Activated naive CD4-positive, alpha-beta T cell treated with anti-CD3 and anti-CD28 coated beads, Interleukin-2, amount 50 U/mL, for 16 hours (primary cell): Measurements from ENCODE around the gene CIT.
A peak's percentile ranks its signal among the peaks of the same experiment; 100 is the strongest.
"Not testable (repeated sequence)": the region's sequence is repeated elsewhere in the genome, so short reads cannot be mapped to it uniquely, and the experiment has no call there.

ENCODE experiments used
- DNase-seq: peaks from one replicate; pipeline ENCODE4 v3.0.0-alpha.2; 2020

CIT gene, protein sequence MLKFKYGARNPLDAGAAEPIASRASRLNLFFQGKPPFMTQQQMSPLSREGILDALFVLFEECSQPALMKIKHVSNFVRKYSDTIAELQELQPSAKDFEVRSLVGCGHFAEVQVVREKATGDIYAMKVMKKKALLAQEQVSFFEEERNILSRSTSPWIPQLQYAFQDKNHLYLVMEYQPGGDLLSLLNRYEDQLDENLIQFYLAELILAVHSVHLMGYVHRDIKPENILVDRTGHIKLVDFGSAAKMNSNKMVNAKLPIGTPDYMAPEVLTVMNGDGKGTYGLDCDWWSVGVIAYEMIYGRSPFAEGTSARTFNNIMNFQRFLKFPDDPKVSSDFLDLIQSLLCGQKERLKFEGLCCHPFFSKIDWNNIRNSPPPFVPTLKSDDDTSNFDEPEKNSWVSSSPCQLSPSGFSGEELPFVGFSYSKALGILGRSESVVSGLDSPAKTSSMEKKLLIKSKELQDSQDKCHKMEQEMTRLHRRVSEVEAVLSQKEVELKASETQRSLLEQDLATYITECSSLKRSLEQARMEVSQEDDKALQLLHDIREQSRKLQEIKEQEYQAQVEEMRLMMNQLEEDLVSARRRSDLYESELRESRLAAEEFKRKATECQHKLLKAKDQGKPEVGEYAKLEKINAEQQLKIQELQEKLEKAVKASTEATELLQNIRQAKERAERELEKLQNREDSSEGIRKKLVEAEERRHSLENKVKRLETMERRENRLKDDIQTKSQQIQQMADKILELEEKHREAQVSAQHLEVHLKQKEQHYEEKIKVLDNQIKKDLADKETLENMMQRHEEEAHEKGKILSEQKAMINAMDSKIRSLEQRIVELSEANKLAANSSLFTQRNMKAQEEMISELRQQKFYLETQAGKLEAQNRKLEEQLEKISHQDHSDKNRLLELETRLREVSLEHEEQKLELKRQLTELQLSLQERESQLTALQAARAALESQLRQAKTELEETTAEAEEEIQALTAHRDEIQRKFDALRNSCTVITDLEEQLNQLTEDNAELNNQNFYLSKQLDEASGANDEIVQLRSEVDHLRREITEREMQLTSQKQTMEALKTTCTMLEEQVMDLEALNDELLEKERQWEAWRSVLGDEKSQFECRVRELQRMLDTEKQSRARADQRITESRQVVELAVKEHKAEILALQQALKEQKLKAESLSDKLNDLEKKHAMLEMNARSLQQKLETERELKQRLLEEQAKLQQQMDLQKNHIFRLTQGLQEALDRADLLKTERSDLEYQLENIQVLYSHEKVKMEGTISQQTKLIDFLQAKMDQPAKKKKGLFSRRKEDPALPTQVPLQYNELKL (N-terminal part only)

DNA sequence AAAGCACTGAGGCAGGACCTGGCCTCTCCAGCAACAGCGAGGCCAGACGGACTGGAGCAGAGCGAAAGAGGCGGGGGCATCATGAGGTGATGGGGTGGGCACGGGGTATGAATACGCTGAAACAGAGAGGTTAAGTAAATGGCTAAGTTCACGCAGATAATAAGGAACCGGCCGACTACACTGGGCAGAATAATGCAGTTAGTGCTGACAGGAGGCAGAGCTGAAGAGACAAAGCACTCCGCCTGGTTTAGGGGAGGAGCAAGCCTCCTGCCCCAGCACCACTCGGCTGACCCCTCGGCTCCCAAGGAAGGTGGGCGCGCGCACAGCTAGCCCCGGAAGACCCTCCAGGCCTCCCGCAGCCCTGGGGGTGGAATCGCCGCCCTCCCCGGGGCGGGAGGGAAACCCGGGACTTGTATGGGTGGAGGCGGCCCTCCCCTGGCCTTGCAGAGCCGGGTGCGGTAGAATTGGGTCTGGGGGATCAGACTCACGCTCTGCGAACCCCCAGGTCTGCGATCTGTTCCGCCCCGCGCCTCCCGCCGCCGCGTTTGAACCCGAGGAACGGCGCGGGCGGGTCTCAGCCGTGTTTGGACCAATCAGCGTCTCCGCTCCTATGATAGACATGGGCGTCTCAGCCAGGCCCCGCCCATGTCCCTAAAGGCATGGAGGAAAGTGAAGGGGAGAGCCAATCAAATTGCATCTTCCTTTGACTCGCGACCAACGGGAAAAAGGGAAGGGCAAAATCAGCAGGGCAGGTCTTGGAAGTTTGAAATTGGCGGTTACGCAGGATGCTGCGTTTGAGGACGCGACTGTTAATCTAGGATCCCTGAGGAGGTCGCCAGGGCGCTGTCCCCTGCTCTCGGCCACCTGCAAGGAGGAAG, at the start of gene CIT:
Gene CIT, minus strand, starts transcription at position 560 of the 878 bp plus-strand sequence. CDS start 1,152 bp downstream, outside the sequence.
- peak; percentile 87 for DNase-seq

DNA sequence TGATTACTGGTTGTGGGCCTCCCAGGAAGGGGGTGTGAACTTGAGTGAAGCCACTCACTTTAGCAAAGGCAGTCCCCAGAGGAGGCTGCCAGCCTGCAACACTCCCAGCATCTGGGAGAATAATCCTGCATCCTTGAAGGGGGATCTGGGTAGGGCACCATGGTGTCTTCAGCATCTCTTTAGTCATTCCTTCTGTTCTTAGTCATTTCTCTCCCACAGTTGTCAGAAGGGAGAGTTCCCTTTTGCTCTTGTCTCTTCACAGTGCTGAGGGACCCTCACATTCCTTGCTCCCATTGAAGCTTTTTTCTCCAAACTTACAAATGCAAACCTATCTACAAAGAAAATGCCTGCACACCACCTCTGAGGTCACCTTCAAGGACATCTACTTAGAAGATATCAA, 48.1 kb upstream of the CIT start:
- no peak for DNase-seq

- no peak for DNase-seq
These were observed 42.9 kb upstream of the CIT start for GRCh38 chr12:119920064-119920463.

DNA sequence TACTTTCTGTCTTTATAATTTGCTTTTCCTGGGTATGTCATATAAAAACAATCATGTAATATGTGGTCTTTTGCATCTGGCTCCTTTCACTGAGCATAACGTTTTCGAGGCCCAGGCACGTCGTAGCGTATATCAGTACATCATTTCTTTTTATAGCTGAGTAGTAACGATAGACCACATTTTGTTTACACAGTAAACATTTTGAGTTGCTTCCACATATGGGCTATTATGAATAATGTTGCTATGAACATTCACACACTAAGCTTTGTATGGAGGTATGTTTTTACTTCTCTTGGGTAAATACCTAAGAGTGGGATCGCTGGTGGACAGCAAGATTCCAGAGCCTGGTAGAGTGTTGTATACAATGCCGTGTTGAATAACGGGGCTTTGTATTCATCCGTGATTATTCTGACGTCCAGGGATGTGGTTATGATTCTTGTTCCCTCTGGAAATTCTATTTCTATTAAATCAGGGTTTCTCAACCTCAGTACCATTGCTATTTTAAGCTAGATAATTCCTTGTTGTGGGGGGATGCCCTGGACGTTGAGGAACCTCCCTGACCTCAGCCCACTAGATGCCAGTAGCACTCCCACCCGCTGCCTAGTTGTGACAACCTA, 38.9 kb upstream of the CIT start:
- DNase-seq, result no peak

- no peak for DNase-seq
These were observed 37.5 kb upstream of the CIT start for GRCh38 chr12:119914666-119915065.

DNA sequence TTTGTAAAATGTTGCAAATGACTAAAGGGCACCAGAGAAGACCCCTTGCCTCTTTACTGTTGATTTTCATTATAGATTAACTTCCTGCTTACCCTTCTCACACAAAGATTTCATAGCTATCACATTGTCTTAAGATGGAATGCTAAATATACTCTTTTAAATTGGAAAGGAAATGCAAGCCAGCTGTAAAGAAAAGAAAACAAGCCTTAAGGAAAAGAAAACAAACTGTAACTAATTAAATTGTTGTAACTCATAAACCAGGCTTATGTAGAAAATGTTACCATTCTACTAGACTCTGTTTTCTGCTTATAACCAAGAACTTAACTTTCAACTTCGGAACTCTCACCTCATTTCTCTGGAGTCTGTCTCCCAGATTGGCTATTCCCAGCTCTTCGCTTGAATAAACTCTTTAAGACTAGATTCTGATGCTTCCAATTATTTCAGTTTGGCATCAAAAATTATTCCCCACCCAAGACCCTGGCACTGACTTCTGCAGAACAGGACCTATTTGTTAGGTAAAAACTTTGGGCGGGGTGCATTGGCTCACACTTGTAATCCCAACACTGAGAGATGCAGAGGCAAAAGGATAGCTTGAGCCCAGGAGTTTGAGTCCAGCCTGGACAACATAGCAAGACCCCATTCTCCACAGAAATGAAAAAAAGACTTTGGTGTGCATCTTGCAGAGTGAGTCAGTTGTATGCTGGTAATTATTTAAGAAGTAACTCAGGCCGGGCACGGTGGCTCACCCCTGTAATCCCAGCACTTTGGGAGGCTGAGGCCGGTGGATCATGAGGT, 36.6 kb upstream of the CIT start:
- no peak for DNase-seq

- DNase-seq, result no peak
These were observed 34.1 kb upstream of the CIT start for GRCh38 chr12:119911182-119911581.

DNA sequence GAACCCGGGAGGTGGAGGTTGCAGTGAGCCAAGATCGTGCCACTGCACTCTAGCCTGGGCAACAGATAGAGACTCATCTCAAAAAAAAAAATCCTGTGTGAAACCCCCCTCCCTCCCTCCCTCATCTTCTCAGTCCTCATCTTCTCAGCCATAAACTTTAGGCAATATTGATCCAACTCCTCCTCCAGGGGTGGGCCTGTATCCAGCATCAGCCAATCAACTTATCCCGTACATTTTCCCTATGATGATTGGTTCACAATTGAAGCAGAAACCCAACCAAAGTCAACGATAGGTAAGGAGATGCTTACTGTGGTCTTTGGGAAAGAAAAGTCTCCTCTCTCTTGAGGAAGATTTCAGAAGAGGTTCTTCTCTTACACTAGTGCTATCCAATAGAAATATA, 33.5 kb upstream of the CIT start:
- DNase-seq, result no peak

- peak; percentile 75 for DNase-seq
These were observed 25.0 kb upstream of the CIT start for GRCh38 chr12:119902084-119902509.

DNA sequence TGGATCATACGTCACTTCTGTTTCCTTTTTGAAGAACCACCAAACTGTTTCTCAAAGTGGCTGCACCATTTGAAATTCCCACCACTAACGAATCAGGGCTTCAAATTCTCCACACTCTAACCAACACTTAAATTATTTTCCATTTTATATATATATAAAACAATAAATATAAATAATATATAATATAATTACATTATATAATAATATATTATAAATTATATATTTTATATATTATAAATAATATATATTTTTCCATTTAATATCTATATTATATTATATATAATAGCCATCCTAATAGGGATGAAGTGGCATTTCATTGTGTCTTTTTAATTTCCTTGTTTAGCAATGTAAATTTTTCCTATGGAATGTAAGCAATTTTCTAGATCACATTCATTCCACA, 24.6 kb upstream of the CIT start:
- no peak for DNase-seq

GRCh38 chr12:119894916-119895315, 17.8 kb upstream of the CIT start:
- DNase-seq, result no peak

GRCh38 chr12:119892611-119893010, 15.5 kb upstream of the CIT start:
- not testable (repeated sequence) for DNase-seq

DNA sequence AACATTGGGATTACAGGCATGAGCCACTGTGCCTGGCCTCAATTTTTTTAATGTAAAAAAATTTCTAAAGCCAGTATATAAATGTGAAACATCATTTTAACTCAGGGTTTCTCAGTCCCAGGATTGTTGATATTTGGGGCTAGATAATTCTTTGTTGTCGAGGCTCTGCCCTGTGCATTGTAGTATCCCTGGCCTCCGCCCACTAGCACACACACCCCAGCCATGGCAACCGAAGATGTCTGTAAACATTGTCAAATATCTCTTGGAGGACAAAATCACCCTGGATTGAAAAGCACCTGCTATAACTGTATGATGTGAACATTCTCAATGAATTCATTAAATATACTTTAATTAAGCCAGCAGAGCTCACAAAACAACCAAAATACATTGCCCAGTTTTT, 8.4 kb upstream of the CIT start:
- no peak for DNase-seq

DNA sequence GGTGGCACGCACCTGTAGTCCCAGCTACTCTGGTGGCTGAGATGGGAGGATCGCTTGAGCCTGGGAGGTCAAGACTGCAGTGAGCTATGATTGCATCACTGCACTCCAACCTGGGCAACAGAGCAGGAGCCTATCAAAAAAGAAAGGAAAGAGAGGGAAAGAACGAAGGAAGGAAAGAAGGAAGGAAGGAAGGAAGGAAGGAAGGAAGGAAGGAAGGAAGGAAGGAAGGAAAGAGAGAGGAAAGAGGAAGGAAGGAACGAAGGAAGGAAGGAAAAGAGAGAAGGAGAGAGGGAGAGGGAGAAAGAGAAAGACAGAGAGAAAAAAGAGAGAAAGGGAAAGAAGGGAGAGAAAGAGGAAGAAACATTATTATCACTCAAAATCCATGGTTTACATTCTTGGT, 6.7 kb upstream of the CIT start:
- not testable (repeated sequence) for DNase-seq

DNA sequence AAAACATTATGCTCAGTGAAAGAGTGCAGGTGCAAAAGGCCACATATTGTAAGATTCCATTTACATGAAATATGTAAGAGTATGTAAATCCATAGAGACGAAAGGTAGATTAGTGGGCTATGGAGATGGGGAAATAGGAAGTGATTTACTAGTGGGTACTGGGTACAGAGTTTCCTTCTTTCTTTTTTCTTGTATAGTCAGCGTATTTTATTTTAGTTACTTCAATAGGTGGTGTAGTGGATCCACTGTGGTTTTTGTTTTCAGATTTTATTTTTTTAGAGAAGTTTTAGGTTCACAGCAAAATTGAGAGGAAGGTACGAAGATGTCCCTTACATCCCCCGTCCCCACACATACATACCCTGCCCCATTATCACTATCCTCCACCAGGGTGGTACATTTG, 6.1 kb upstream of the CIT start:
- DNase-seq, result no peak

GRCh38 chr12:119877639-119877948, 474 bp upstream of the CIT start:
- DNase-seq, result no peak

DNA sequence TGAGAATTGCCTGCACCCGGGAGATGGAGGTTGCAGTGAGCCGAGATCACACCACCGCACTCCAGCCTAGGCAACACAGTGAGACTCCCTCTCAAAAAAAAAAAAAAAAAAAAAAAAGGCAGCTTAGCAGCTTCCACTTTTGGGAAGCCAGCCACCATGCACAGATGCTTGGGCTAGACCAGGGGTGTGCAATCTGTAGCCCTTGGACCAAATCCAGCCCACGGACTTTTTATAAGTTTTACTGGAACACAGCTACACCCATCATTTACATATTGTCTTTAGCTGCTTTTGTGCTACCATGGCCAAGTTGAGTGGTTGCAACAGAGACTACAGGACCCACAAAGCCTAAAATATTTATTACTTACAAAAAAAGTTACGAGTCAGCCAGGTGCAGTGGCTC, 6.7 kb downstream of the CIT start:
- DNase-seq, result no peak

- DNase-seq, result no peak
These were observed 7.4 kb downstream of the CIT start for GRCh38 chr12:119869720-119870119.

DNA sequence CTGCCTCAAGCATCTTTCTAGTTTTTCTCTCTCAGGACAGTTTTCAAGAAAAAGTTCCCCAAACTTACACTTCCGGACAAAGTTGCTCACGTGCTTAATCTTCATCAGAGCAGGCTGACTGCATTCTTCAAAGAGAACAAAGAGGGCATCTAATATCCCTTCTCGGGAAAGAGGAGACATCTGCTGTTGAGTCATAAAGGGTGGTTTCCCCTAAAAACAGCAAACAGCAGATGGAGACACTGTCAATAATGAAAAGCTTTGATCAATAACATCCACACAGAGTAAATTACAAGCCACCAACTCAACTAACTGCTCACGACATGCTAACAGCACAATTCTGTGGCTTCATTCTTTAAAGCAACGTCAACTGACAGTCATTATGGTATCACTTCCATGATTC, 8.1 kb downstream of the CIT start:
- DNase-seq, result no peak

DNA sequence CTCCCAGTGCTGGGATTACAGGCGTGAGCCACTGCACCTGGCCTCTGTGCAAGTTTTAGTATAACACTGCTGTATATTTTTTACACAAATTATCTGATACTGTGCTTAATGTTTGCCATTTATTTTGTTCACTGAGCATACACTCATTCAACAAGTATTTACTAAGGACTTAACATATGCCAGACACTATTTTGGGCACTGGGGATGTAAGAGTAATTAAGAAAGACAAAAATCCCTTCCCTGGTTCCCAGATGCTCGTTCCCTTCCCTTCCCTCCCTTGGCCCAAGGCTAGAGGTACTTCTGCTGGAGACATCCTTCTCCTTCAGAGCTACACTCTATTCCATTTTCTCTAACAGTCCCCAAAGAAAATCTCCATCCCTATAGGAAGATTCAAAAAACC, 12.5 kb downstream of the CIT start:
- DNase-seq, result no peak

GRCh38 chr12:119859241-119859640, 17.9 kb downstream of the CIT start:
- no peak for DNase-seq
